Measurements from ENCODE around the gene PIH1D1.

The PIH1D1 gene

DNA sequence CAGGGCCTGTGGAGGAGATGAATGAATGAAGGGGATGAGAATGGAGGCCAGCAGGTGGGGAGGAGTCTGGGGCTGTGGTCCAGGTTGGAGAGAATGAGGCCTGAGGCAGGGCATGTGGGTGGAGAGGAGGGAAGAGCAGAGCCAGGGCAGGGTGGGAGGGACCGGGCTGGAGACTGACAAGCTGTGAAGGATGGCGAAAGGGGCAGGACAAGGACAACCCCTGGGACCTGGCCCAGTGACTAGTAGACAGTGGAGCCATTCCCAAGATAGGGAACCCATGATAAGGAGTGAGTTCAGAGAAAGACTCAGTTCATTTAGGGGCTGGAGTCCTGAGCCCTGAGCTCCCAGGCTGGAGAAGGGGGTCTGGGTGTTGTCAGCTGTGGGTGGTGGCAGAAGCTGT, 31.4 kb downstream of the PIH1D1 start:
- Histone ChIP-seq H3K4me3 (ENCODE audit: low read depth, low read length) (no peak overlapping the region), H3K36me3 (no peaks in the 10 kb centered on the region), H3K27me3 (peaks cover 48% of the 10 kb centered on the region), H3K9me3 (no peaks in the 10 kb centered on the region), H3K4me1 (peaks cover 14% of the 10 kb centered on the region)
- DNase-seq = no peak
- TF ChIP-seq, protein P1, sequence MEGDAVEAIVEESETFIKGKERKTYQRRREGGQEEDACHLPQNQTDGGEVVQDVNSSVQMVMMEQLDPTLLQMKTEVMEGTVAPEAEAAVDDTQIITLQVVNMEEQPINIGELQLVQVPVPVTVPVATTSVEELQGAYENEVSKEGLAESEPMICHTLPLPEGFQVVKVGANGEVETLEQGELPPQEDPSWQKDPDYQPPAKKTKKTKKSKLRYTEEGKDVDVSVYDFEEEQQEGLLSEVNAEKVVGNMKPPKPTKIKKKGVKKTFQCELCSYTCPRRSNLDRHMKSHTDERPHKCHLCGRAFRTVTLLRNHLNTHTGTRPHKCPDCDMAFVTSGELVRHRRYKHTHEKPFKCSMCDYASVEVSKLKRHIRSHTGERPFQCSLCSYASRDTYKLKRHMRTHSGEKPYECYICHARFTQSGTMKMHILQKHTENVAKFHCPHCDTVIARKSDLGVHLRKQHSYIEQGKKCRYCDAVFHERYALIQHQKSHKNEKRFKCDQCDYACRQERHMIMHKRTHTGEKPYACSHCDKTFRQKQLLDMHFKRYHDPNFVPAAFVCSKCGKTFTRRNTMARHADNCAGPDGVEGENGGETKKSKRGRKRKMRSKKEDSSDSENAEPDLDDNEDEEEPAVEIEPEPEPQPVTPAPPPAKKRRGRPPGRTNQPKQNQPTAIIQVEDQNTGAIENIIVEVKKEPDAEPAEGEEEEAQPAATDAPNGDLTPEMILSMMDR (IDR thresholded peaks at IDR 0.05; ENCODE audit: low read depth, low read length) = no peak

DNA sequence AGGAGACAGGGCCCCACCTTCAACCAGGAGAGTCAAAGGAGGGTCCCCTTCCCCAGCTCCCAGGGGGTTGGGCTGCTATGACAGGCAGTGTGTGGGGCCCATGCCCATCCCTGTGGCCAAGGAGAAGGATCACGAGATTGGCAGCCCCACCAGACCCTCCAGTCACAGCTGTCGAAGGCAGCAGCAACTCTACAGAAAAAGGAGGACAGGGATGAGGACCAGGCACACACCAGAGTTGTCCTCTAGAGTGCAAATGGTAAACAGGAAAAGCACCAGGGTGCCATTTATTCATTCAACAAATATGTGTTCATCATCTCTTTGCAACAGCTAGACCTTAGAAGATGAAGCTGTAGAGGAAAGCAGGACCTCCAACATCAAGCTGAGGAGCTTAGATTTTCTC, 32.4 kb downstream of the PIH1D1 start:
- TF ChIP-seq, protein P1 (IDR thresholded peaks at IDR 0.05; ENCODE audit: low read depth, low read length) = no peak
- Histone ChIP-seq H3K27me3 (peaks cover 38% of the 10 kb centered on the region), H3K9me3 (no peaks in the 10 kb centered on the region), H3K4me3 (ENCODE audit: low read depth, low read length) (no peak overlapping the region), H3K36me3 (no peaks in the 10 kb centered on the region), H3K4me1 (peaks cover 21% of the 10 kb centered on the region)
- DNase-seq = no peak

DNA sequence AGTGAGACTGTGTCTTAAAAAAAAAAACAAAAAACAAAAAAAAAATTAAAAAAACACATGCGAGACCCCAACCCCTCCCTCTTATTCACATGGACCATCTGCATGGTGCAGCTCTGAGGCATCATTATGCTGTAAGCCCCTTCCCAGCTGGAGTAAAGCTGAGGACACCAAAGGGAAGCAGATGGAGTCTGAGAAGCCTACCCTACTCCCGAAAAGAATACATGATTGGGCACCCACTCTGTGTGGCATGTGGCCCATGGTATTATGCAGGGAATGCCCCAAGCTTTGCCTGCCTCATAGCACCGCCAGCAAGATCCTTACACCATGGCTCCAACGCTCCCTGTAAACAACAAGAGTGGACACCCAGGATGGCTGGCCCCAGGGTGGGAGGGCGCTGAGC, 33.1 kb downstream of the PIH1D1 start:
- H3K4me1 ChIP-seq = peaks cover 25% of the 10 kb centered on the region
- DNase-seq = no peak
- no peak overlapping the region for H3K4me3 ChIP-seq (ENCODE audit: low read depth, low read length)
- H3K9me3 ChIP-seq = no peaks in the 10 kb centered on the region
- H3K27me3 ChIP-seq = peaks cover 31% of the 10 kb centered on the region
- H3K36me3 ChIP-seq = no peaks in the 10 kb centered on the region
- TF ChIP-seq, protein P1 (IDR thresholded peaks at IDR 0.05; ENCODE audit: low read depth, low read length) = no peak

DNA sequence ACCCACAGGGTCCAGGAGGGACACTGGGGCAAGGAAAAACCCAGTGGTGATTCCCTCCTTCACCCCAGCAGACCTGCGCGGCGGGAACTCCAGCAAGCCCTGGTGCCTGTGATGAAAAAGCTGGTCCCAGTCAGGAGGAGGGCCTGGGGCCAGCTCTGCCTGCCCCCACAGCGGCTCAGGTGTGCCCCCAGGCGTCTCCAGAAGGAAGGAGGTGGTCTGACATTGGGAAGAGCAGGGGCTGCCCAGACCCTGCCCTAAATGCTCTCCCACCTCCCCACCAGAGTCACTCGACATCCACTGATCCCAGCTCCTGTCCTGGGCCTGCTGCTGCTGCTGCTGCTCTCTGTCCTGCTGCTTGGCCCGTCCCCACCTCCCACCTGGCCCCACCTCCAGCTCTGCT, 34.5 kb downstream of the PIH1D1 start:
- Histone ChIP-seq H3K4me1 (peaks cover 30% of the 10 kb centered on the region), H3K27me3 (peaks cover 17% of the 10 kb centered on the region), H3K4me3 (ENCODE audit: low read depth, low read length) (no peak overlapping the region), H3K36me3 (no peaks in the 10 kb centered on the region), H3K9me3 (no peaks in the 10 kb centered on the region)
- no peak for DNase-seq
- TF ChIP-seq, protein P1 (IDR thresholded peaks at IDR 0.05; ENCODE audit: low read depth, low read length) = no peak

DNA sequence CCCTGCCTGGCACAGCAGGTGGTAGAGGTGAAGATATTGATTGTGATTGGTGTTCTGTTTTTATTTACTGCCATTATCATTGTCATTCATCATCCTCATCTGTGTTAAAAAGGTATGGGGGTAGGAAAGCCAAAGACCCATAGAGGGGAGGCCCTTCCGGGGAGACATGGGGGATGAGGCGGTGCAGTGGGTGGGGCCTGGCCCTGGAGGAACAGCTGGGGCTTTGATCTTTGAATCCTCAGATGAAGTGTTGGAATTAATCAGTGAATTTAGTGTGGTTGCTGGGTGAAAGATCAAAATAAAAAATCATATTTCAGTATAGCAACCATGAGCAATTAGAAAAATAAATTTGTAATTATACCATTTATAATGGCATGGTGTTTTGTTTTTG, 35.8 kb downstream of the PIH1D1 start:
- TF ChIP-seq, protein P1 (IDR thresholded peaks at IDR 0.05; ENCODE audit: low read depth, low read length) = no peak
- Histone ChIP-seq H3K4me3 (ENCODE audit: low read depth, low read length) (no peak overlapping the region), H3K9me3 (no peaks in the 10 kb centered on the region), H3K27me3 (peaks cover 5% of the 10 kb centered on the region), H3K4me1 (peaks cover 23% of the 10 kb centered on the region), H3K36me3 (no peaks in the 10 kb centered on the region)
- no peak for DNase-seq

DNA sequence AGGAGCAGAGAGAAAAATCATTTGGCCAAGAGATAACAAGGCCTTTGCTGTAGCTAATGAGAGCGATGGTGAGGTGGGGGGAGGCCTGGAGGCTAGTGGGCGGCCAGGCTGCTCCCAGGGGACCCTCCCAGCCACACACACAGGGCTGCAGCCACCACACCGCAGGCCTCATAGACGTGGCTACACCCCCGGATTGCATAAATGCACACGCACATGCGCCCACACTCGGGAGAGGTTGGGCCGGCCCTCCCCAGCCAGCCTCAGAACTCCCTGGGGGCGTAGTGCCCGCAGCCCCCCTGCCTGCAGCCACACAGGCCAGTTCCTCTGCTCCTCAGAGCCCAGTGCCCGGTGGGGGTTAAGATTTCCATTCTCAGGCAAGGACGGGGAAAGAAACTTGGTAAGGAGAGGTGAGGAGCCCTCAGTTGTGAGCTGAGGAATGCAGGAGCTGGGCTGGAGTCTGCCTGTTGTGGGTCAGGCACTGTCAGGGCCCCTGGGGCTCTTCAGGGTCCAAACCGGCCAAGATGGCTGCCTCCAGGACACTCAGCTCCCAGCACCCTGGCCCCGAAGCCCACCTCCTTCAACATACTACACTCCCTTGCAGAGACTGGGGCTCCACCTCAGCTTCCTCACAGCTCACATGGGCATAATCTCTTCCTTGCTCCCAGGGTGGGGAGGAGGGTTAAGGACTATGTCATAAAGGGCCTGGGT, 36.4 kb downstream of the PIH1D1 start:
- Histone ChIP-seq H3K9me3 (no peaks in the 10 kb centered on the region), H3K4me3 (ENCODE audit: low read depth, low read length) (no peak overlapping the region)

More for the DNA sequence above, 36.4 kb downstream of the PIH1D1 start:
- H3K4me1 ChIP-seq = peaks cover 19% of the 10 kb centered on the region
- peaks cover 4% of the 10 kb centered on the region; the same call in 1 of the 2 replicates for H3K27me3 ChIP-seq
- TF ChIP-seq, protein P1 (IDR thresholded peaks at IDR 0.05; ENCODE audit: low read depth, low read length) = no peak
- peak; percentile 64 for DNase-seq
- H3K36me3 ChIP-seq = no peaks in the 10 kb centered on the region

Measured in BE2C (cell line).